Measurements from ENCODE around the gene CLDN22. TPM values are rescaled to one million over a fixed set of nuclear protein-coding genes. Genes with fewer than 3 reads are reported as not detected.

CLDN22 gene
- total and polyA plus RNA-seq, 9 of the 15 experiments (the other 6 are each of a cell fraction or from before 2014, with no cell fraction given), result 0.21 TPM; not detected in 8

DNA sequence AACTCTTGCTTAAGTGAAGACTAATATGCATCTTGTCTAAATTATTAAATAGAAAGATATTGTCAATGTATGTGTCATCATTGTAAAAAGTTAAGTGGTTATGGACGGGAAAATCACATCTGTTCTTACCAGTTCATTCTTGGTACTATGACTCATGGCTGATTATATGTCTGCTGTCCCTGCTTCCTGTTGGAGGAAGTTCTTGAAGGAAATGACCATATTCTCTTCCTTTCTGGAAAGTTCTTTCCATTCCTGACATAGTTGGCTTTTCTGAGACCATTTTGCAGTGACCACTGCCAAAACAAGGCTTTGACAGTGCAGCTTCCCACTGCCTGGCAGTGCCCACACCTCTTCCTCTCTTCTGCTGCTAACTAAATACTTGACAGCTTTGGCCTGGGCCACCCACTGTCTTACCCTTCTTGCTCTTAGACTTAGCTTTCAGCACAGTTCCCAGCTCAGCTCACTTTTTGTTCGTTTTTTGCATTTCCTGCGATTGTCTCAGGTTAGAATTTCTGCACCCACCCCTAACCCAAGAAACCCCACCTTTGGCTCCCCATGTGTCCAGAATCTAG, 15.4 kb upstream of the CLDN22 start (continued):
- TF ChIP-seq, protein P1, sequence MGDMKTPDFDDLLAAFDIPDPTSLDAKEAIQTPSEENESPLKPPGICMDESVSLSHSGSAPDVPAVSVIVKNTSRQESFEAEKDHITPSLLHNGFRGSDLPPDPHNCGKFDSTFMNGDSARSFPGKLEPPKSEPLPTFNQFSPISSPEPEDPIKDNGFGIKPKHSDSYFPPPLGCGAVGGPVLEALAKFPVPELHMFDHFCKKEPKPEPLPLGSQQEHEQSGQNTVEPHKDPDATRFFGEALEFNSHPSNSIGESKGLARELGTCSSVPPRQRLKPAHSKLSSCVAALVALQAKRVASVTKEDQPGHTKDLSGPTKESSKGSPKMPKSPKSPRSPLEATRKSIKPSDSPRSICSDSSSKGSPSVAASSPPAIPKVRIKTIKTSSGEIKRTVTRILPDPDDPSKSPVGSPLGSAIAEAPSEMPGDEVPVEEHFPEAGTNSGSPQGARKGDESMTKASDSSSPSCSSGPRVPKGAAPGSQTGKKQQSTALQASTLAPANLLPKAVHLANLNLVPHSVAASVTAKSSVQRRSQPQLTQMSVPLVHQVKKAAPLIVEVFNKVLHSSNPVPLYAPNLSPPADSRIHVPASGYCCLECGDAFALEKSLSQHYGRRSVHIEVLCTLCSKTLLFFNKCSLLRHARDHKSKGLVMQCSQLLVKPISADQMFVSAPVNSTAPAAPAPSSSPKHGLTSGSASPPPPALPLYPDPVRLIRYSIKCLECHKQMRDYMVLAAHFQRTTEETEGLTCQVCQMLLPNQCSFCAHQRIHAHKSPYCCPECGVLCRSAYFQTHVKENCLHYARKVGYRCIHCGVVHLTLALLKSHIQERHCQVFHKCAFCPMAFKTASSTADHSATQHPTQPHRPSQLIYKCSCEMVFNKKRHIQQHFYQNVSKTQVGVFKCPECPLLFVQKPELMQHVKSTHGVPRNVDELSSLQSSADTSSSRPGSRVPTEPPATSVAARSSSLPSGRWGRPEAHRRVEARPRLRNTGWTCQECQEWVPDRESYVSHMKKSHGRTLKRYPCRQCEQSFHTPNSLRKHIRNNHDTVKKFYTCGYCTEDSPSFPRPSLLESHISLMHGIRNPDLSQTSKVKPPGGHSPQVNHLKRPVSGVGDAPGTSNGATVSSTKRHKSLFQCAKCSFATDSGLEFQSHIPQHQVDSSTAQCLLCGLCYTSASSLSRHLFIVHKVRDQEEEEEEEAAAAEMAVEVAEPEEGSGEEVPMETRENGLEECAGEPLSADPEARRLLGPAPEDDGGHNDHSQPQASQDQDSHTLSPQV (IDR thresholded peaks at IDR 0.05), result peak; percentile 76
- peak; percentile 41; the same call in 1 of the 2 replicates for TF ChIP-seq BACH1 (tag; IDR thresholded peaks at IDR 0.05)
- TF ChIP-seq JUND (IDR thresholded peaks at IDR 0.05; ENCODE audit: borderline replicate concordance, low read depth, low read length), result peak; percentile 84
- peak; percentile 85 for TF ChIP-seq JUND (tag; IDR thresholded peaks at IDR 0.05; ENCODE audit: borderline replicate concordance, low read depth, low read length)
- TF ChIP-seq, protein P2, sequence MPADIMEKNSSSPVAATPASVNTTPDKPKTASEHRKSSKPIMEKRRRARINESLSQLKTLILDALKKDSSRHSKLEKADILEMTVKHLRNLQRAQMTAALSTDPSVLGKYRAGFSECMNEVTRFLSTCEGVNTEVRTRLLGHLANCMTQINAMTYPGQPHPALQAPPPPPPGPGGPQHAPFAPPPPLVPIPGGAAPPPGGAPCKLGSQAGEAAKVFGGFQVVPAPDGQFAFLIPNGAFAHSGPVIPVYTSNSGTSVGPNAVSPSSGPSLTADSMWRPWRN (IDR thresholded peaks at IDR 0.05; ENCODE audit: low read depth), result no peak
- TF ChIP-seq POLR3G (IDR thresholded peaks at IDR 0.05; ENCODE audit: extremely low read depth, insufficient read length, insufficient replicate concordance), result no peak
- TF ChIP-seq, protein P3, sequence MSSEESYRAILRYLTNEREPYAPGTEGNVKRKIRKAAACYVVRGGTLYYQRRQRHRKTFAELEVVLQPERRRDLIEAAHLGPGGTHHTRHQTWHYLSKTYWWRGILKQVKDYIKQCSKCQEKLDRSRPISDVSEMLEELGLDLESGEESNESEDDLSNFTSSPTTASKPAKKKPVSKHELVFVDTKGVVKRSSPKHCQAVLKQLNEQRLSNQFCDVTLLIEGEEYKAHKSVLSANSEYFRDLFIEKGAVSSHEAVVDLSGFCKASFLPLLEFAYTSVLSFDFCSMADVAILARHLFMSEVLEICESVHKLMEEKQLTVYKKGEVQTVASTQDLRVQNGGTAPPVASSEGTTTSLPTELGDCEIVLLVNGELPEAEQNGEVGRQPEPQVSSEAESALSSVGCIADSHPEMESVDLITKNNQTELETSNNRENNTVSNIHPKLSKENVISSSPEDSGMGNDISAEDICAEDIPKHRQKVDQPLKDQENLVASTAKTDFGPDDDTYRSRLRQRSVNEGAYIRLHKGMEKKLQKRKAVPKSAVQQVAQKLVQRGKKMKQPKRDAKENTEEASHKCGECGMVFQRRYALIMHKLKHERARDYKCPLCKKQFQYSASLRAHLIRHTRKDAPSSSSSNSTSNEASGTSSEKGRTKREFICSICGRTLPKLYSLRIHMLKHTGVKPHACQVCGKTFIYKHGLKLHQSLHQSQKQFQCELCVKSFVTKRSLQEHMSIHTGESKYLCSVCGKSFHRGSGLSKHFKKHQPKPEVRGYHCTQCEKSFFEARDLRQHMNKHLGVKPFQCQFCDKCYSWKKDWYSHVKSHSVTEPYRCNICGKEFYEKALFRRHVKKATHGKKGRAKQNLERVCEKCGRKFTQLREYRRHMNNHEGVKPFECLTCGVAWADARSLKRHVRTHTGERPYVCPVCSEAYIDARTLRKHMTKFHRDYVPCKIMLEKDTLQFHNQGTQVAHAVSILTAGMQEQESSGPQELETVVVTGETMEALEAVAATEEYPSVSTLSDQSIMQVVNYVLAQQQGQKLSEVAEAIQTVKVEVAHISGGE (CRISPR knock-in tag; IDR thresholded peaks at IDR 0.05), result no peak
- TF ChIP-seq, protein P4, sequence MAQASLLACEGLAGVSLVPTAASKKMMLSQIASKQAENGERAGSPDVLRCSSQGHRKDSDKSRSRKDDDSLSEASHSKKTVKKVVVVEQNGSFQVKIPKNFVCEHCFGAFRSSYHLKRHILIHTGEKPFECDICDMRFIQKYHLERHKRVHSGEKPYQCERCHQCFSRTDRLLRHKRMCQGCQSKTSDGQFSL (CRISPR knock-in tag; IDR thresholded peaks at IDR 0.05), result no peak
- TF ChIP-seq, protein P4 (tag; IDR thresholded peaks at IDR 0.05), result no peak
- TF ChIP-seq RBM39 (optimal IDR thresholded peaks at IDR 0.05; ENCODE audit: low read depth, low read length), result no peak
- TF ChIP-seq, protein P5, sequence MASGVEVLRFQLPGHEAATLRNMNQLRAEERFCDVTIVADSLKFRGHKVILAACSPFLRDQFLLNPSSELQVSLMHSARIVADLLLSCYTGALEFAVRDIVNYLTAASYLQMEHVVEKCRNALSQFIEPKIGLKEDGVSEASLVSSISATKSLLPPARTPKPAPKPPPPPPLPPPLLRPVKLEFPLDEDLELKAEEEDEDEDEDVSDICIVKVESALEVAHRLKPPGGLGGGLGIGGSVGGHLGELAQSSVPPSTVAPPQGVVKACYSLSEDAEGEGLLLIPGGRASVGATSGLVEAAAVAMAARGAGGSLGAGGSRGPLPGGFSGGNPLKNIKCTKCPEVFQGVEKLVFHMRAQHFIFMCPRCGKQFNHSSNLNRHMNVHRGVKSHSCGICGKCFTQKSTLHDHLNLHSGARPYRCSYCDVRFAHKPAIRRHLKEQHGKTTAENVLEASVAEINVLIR (CRISPR knock-in tag; IDR thresholded peaks at IDR 0.05), result no peak
- TF ChIP-seq JUN (IDR thresholded peaks at IDR 0.05; ENCODE audit: borderline replicate concordance, low read depth, low read length), result peak; percentile 60; the same call in 1 of the 2 replicates
- TF ChIP-seq JUN (CRISPR knock-in tag; IDR thresholded peaks at IDR 0.05; ENCODE audit: borderline replicate concordance), result no peak
- TF ChIP-seq DDX20 (tag; IDR thresholded peaks at IDR 0.05; ENCODE audit: low read depth), result 0 out of 2 replicates have a peak, but pooled peaks have one; percentile 27
- TF ChIP-seq TAF9B (IDR thresholded peaks at IDR 0.05; ENCODE audit: partially characterized antibody), result no peak
- TF ChIP-seq GABPA (tag; conservative IDR thresholded peaks at IDR 0.05; ENCODE audit: low read depth), result peak; percentile 59

All from K562 (cell line).